Measurements from ENCODE around the gene SUPT7L.
"Not testable (repeated sequence)": the region's sequence is repeated elsewhere in the genome, so short reads cannot be mapped to it uniquely, and the experiment has no call there.

SUPT7L gene

DNA sequence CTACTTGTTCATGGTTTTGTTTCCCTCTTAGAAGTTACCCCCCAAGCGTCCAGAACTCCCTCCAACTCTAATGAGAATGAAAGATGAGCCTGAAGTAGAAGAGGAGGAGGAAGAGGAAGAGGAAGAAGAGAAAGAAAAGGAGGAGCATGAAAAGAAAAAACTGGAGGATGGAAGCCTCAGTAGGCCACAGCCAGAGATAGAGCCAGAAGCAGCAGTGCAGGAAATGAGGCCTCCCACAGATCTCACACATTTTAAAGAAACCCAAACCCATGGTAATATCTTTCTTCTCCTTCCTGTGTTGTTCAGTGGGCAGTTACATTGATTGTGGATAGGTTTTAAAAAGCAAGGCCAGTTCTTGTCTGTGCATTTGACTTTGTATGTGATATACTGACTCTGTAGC, 21.6 kb upstream of the SUPT7L start:
- DNase-seq: not testable (repeated sequence)

DNA sequence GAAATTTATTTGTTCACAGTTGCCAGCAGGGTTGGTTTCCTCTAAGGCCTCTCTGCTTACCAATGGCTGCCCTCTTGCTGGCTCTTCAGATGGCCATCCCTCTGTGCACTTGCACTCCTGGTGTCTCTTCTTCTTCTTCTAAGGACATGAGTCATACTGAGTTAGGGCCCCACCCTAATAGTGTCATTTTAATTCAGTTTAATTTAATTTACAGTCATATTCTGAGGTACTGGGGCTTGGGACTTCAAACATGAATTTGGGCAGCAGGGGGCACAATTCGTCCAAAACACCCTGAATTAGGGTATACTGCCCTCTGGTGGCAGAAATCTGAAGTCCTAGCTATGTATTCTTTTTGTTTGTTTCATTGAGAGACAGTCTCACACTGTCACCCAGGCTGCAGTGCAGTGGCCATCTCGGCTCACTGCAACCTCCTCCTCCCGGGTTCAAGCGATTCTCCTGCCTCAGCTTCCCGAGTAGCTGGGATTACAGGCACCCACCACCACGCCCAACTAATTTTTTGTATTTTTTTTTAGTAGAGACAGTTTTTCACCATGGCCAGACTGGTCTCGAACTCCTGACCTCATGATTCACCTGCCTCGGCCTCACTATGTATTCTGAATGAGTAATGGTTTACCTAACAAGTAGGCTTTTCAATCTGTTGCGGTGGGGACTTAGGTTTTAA, 20.1 kb upstream of the SUPT7L start:
- DNase-seq: peak; percentile 91

DNA sequence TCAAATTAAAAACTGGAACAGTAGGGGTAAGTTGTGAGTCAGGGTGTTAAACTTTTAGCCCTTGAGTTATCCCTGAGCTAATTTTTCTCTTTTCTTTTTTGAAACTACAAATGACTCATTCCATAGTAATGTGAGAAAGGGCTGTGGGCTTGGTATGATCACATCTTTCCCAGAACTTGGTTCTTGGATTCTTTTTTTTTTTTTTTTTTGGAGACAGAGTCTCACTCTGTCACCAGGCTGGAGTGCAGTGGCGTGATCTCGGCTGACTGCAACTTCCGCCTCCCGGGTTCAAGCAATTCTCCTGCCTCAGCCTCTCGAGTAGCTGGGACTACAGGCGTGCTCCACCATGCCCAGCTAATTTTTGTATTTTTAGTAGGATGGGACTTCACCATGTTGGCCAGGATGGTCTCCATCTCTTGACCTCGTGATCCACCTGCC, 18.9 kb upstream of the SUPT7L start:
- DNase-seq: peak; percentile 94

DNA sequence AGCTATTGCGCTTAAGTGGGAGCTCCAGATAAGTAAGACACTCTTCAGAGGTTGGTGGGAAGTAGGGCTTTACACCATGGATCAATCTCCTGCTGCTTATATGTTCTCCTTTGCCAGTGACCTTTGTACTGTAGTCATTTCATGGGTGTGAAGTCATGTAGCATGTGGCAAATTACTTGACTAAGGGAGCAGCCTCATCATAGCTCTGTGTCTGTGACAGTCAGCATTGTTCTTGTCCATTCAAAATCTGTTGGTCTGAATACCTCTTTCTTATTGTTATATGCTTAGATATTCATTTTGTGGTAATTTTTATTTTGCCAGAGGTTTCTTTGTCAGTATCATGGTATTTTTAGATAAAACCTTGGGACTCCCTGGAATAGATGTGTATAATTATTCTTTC, 18.4 kb upstream of the SUPT7L start:
- DNase-seq: peak; percentile 70

GRCh38 chr2:27680571-27680970, 17.2 kb upstream of the SUPT7L start:
- no peak for DNase-seq

- no peak for DNase-seq
Observed at GRCh38 chr2:27672723-27673486, 9.5 kb upstream of the SUPT7L start.

DNA sequence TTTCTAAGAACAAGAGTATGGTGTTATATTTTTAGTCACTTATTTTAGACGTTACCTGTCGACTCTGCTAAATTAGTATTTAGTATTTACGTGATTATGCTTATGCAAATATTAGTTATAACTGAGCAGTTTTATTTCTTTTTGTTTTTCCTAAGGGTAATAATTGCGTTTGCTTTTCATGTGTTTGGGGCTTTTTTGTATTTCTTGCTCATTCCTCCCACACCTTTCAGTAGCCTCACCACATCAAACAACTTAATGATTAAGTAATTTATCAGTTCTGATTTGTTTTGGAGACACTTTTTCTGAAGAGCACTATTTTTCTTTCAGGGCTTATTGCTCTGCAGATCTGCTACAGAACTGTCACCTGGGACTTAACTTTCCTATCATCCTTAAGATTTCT, 7.8 kb upstream of the SUPT7L start:
- no peak for DNase-seq

DNA sequence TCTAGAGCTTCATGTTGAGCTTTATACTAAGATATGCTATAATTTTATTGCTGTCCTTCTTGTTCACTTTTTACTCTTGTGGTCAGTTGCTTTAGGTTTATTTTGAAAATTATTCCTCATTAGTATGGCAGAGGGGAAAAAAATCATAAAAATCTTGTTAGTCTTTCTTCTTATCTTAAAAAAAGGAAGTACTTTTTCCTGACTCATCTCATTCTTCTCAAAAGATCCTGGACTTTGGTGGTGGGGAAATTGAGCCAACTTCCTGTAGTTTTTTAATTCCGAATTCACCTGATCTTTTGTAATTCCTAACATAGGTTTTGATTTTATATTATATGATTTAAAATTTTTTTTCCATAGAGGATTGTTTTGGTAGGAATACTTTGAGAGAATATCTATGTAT, 4.0 kb upstream of the SUPT7L start:
- no peak for DNase-seq

GRCh38 chr2:27664622-27665363, 1.4 kb upstream of the SUPT7L start:
- DNase-seq: no peak

DNA sequence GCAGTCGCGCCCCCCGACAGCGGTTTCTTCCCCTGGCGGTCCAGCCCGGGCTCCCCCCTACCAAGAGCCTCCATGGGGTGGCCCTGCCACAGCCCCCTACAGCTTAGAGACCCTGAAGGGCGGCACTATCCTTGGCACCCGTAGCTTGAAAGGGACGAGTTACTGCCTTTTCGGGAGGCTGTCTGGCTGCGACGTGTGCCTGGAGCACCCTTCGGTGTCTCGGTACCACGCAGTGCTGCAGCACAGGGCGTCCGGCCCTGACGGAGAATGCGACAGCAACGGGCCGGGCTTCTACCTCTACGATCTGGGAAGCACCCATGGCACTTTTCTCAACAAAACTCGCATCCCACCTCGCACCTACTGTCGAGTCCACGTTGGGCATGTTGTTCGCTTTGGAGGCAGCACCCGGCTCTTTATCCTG, 750 bp upstream of the SUPT7L start:
- DNase-seq: no peak

DNA sequence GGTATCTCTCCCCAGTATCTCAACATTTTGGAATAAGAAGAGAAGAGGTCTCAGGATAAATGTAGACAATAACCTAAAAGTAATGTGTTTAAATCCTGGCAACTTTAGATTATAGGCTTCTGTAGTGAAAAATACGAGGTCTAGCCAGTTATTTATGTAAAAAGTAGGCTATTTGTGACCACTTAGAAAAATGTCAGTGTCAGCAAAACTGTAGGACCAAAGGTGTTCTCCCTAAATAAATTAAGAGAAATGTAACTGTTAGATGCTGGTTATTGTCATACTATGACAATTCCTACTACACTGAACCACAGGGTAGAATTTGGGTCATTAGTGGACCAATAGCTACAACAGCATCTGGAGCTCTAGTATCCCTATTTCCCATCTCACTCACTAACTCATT, 2.0 kb downstream of the SUPT7L start:
- no peak for DNase-seq

GRCh38 chr2:27655155-27655951, 8.1 kb downstream of the SUPT7L start:
- peak; percentile 6 for DNase-seq

GRCh38 chr2:27653397-27653796, 10.0 kb downstream of the SUPT7L start:
- peak; percentile 21 for DNase-seq

GRCh38 chr2:27652790-27653189, 10.6 kb downstream of the SUPT7L start:
- no peak for DNase-seq

- no peak for DNase-seq
Observed at GRCh38 chr2:27652341-27652740, 11.1 kb downstream of the SUPT7L start.

DNA sequence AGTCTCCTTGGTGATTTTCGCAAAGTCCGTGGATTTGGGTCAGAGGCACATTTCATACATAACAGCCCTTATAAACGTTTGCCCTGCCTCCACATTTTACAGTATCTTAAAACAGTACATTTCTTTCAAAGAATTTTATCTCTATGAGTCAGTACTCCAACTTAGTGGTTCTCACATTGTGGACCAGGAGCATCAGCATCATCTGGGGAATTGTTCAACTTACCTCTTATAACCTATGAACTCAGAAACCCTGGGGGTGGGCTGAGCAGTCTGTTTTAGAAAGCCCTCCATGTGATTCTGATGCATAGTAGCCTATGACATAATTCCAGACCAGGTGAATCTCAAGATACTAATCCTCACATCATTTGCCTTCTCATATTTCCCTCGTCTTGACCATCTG, 12.4 kb downstream of the SUPT7L start:
- no peak for DNase-seq

GRCh38 chr2:27647737-27648136, 15.7 kb downstream of the SUPT7L start:
- DNase-seq: no peak

DNA sequence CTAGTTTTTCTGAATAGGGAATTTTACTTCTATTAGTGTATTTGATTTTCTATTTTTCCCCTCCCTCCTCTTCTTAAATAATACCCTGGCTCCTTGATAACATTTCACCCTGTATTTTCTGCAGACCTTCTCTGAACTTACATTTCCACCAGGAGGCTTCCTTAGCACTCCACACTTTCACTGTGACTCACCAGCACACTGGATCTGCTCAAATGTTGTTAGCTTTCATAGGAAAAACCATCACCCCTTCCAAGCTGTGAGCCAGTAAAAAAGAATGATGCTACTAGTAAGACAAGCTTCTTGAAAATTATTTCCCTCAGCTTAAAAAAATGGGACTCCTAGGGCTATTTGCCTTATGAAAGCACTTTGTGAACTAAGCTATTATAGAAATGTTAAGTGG, 16.1 kb downstream of the SUPT7L start:
- no peak for DNase-seq

DNA sequence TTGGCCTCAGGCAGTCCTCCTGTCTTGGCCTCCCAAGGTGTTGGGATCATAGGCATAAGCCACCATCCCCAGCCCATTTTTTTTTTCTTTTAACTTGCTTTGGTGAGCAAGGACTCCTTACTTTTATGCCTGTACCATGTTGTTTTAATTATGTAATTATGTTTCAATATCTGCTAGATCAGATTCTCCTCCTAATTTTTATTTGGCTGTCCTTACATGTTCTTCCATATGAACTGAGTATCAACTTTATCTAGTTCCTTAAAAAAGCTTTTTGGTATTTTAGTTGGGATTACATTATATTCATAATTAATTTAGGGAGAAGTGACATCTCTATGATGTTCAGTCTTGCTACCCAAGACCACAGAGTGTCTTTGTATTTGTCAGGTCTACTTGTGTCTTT, 18.2 kb downstream of the SUPT7L start:
- no peak for DNase-seq

GRCh38 chr2:27640722-27641245, 22.6 kb downstream of the SUPT7L start:
- no peak for DNase-seq

GRCh38 chr2:27638709-27639108, 24.7 kb downstream of the SUPT7L start:
- peak; percentile 70 for DNase-seq

- DNase-seq: peak; percentile 48
Observed at GRCh38 chr2:27638037-27638637, 25.3 kb downstream of the SUPT7L start.

Measured in fibroblast of skin of scalp (primary cell).